DND-41 (cell line): ENCODE data around the gene GABARAP.

ENCODE experiments used
- ATAC-seq: fragments of 200-7000 bp; cut with Tn5 transposase; 3 replicates; pipeline ENCODE4 v1.9.1; 2021; ENCODE audit warnings: low read depth; ENCODE audit not compliant: insufficient read depth
- DNase-seq: peaks from one replicate; pipeline ENCODE4 v3.0.0-alpha.2; 2020
- H2AFZ ChIP-seq: 2 replicates; pipeline ENCODE4 v1.6.0; 2012; ENCODE audit warnings: low read depth, low read length
- H3K27ac ChIP-seq: 2 replicates; pipeline ENCODE4 v1.5.1; 2012; ENCODE audit warnings: low read length, inconsistent platforms
- H3K27me3 ChIP-seq: fragments of 200-600 bp; sonication (generic); 2 replicates; pipeline ENCODE4 v1.6.0; 2012; ENCODE audit warnings: low read length, mild to moderate bottlenecking, inconsistent platforms; ENCODE audit not compliant: insufficient read depth, poor library complexity
- H3K36me3 ChIP-seq: 2 replicates; pipeline ENCODE4 v1.5.1; 2012; ENCODE audit warnings: low read length, inconsistent platforms; ENCODE audit not compliant: insufficient read depth
- H3K4me1 ChIP-seq: 2 replicates; pipeline ENCODE4 v1.5.1; 2012; ENCODE audit warnings: mild to moderate bottlenecking, low read length; ENCODE audit not compliant: insufficient read depth
- H3K4me2 ChIP-seq: 2 replicates; pipeline ENCODE4 v1.6.0; 2012; ENCODE audit warnings: mild to moderate bottlenecking, moderate library complexity, low read length, inconsistent platforms; ENCODE audit not compliant: insufficient read depth
- H3K4me3 ChIP-seq, 2 experiments: fragments of 200-600 bp in 1 of 2; shearing (Covaris generic) in 1 of 2; 2 replicates each; pipeline ENCODE4 v1.5.1; 2012 to 2016; ENCODE audit warnings: inconsistent platforms in 2 of 2, low read length in 2 of 2, mild to moderate bottlenecking in 2 of 2, low read depth in 1 of 2, moderate library complexity in 1 of 2
- H3K79me2 ChIP-seq: 2 replicates; pipeline ENCODE4 v1.6.0; 2012; ENCODE audit warnings: low read length, inconsistent platforms; ENCODE audit not compliant: insufficient read depth
- H3K9ac ChIP-seq: 2 replicates; pipeline ENCODE4 v1.6.0; 2012; ENCODE audit warnings: low read depth, mild to moderate bottlenecking, inconsistent platforms, low read length, moderate library complexity
- H3K9me3 ChIP-seq: 2 replicates; pipeline ENCODE4 v1.5.1; 2012; ENCODE audit warnings: low read length, moderate library complexity, mild to moderate bottlenecking, inconsistent platforms; ENCODE audit not compliant: insufficient read depth, severe bottlenecking
- H4K20me1 ChIP-seq: 2 replicates; pipeline ENCODE4 v1.6.0; 2012; ENCODE audit warnings: low read length; ENCODE audit not compliant: insufficient read depth
- EZH2 ChIP-seq: IDR thresholded peaks from 3 replicates; pipeline ENCODE4 v1.6.1; 2012; ENCODE audit warnings: borderline replicate concordance, low read depth, mild to moderate bottlenecking, moderate library complexity, low read length, inconsistent platforms; ENCODE audit not compliant: severe bottlenecking
- TF ChIP-seq, protein P1 (sequence below): IDR thresholded peaks from 2 replicates; pipeline ENCODE4 v1.5.1; 2012; ENCODE audit warnings: borderline replicate concordance, low read length, moderate library complexity, mild to moderate bottlenecking; ENCODE audit not compliant: poor library complexity, severe bottlenecking; ENCODE audit errors: extremely low read depth

Gene GABARAP

GRCh38 chr17:7241783-7242716 lies at the start of gene GABARAP:
Gene GABARAP, minus strand, starts transcription at chr17:7242449. Its CDS starts 119 bp downstream, at chr17:7242330.
- Histone ChIP-seq H4K20me1 (peaks cover 20% of the 10 kb centered on the region), H3K27ac (peak within 1 kb of the TSS; percentile 94), H3K4me1 (peaks cover 44% of the 10 kb centered on the region), H3K27me3 (no peaks in the 10 kb centered on the region), H3K4me2 (peak within 1 kb of the TSS; percentile 72), H3K9me3 (no peaks in the 10 kb centered on the region), H3K4me3 (peak within 1 kb of the TSS; percentile 68 to 87), H3K36me3 (peaks cover 49% of the 10 kb centered on the region), H3K9ac (peak within 1 kb of the TSS; percentile 66), H3K79me2 (peaks cover 60% of the 10 kb centered on the region), H2AFZ (peak within 1 kb of the TSS; percentile 89)
- ATAC-seq, result peak; percentile 3
- TF ChIP-seq, protein P1, sequence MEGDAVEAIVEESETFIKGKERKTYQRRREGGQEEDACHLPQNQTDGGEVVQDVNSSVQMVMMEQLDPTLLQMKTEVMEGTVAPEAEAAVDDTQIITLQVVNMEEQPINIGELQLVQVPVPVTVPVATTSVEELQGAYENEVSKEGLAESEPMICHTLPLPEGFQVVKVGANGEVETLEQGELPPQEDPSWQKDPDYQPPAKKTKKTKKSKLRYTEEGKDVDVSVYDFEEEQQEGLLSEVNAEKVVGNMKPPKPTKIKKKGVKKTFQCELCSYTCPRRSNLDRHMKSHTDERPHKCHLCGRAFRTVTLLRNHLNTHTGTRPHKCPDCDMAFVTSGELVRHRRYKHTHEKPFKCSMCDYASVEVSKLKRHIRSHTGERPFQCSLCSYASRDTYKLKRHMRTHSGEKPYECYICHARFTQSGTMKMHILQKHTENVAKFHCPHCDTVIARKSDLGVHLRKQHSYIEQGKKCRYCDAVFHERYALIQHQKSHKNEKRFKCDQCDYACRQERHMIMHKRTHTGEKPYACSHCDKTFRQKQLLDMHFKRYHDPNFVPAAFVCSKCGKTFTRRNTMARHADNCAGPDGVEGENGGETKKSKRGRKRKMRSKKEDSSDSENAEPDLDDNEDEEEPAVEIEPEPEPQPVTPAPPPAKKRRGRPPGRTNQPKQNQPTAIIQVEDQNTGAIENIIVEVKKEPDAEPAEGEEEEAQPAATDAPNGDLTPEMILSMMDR, result no peak
- no peak for TF ChIP-seq EZH2
- DNase-seq, result peak; percentile 89

DNA sequence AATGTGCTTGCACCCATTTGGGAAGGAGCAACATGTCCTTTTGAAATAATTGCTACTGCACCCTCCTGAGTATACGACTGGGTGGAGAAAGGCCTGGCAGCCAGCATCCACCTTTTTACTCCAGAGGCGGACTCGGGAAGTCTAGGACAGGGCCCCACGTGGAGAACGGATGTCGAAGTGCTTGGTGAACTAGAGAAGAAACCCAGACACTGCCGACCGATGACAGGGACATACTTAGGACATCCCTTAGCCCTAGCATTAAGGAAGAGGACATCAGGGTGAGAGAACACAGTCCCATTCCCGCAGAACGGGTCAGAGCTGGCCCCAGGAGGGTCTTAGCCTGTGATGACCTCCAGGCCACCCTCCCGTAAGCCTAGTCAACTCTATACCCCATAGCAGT lies 48.4 kb upstream of the GABARAP start:
- peaks cover 5% of the 10 kb centered on the region; the same call in 1 of the 2 replicates for H3K4me1 ChIP-seq
- DNase-seq (no peak), ATAC-seq (no peak)
- H3K27ac ChIP-seq, result no peak overlapping the region
- no peaks in the 10 kb centered on the region for H3K36me3 ChIP-seq
- no peaks in the 10 kb centered on the region for H3K79me2 ChIP-seq
- H4K20me1 ChIP-seq, result 0 out of 2 replicates have a peak, but pooled peaks cover 4% of the 10 kb centered on the region
- peaks cover 39% of the 10 kb centered on the region for H3K27me3 ChIP-seq
- no peak overlapping the region for H3K9ac ChIP-seq
- no peak overlapping the region for H3K4me3 ChIP-seq
- no peak overlapping the region for H2AFZ ChIP-seq
- no peaks in the 10 kb centered on the region for H3K9me3 ChIP-seq
- no peak overlapping the region for H3K4me2 ChIP-seq
- no peak for TF ChIP-seq EZH2
- TF ChIP-seq, protein P1, result no peak

DNA sequence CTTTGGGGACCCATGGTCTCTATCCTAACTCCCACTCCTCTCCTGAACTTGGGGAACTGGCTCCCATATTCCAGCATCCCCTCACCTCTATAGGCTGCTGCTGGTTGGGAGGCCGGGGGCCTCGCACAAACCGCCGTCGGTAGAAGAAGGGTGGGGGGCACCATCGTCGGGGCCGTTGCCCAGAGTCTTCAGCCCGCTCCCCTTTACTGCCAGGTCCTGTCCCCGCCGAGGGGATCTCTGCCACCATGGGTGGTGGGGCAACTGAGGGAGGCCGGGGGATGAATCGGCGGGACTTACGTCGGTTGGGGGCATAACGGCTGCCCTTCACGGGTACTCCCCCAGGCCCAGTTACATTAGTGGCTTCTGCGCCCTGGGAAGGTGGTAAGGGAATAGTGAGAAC lies 47.9 kb upstream of the GABARAP start:
- 0 out of 2 replicates have a peak, but pooled peaks cover 4% of the 10 kb centered on the region for H4K20me1 ChIP-seq
- peaks cover 35% of the 10 kb centered on the region for H3K27me3 ChIP-seq
- ATAC-seq (no peak), DNase-seq (no peak)
- no peaks in the 10 kb centered on the region for H3K36me3 ChIP-seq
- H3K4me3 ChIP-seq, result no peak overlapping the region
- 0 out of 2 replicates have a peak, but pooled peaks cover 3% of the 10 kb centered on the region for H3K4me1 ChIP-seq
- no peaks in the 10 kb centered on the region for H3K9me3 ChIP-seq
- no peak overlapping the region for H3K4me2 ChIP-seq
- H3K9ac ChIP-seq, result no peak overlapping the region
- no peak overlapping the region for H3K27ac ChIP-seq
- TF ChIP-seq, protein P1, result no peak
- no peak for TF ChIP-seq EZH2
- no peaks in the 10 kb centered on the region for H3K79me2 ChIP-seq
- no peak overlapping the region for H2AFZ ChIP-seq
